Raji (cell line): Measurements from ENCODE around the gene ZNF248.

ENCODE experiments used
- POLR2A ChIP-seq: IDR thresholded peaks from 2 replicates; pipeline ENCODE4 v1.6.1; 2011; ENCODE audit warnings: low read depth, low read length, control low read depth; ENCODE audit not compliant: insufficient read depth

ZNF248 gene

GRCh38 chr10:37775612-37776011 is 81.8 kb downstream of the ZNF248 start:
- no peak for TF ChIP-seq POLR2A

GRCh38 chr10:37774351-37774750 is 83.1 kb downstream of the ZNF248 start:
- TF ChIP-seq POLR2A = no peak

- TF ChIP-seq POLR2A = no peak
These were observed 92.2 kb downstream of the ZNF248 start for GRCh38 chr10:37765216-37765615.

GRCh38 chr10:37763132-37763531 is 94.3 kb downstream of the ZNF248 start:
- TF ChIP-seq POLR2A = no peak

- TF ChIP-seq POLR2A = no peak
These were observed 95.1 kb downstream of the ZNF248 start for GRCh38 chr10:37762287-37762686.

GRCh38 chr10:37760817-37761216 is 96.6 kb downstream of the ZNF248 start:
- no peak for TF ChIP-seq POLR2A

GRCh38 chr10:37758074-37758473 is 99.3 kb downstream of the ZNF248 start:
- TF ChIP-seq POLR2A = no peak

- TF ChIP-seq POLR2A = no peak
These were observed 102.7 kb downstream of the ZNF248 start for GRCh38 chr10:37754538-37755323.

GRCh38 chr10:37752334-37752875 is 105.0 kb downstream of the ZNF248 start:
- no peak for TF ChIP-seq POLR2A

- TF ChIP-seq POLR2A = no peak
These were observed 109.2 kb downstream of the ZNF248 start for GRCh38 chr10:37748170-37748569.

GRCh38 chr10:37747081-37747480 is 110.3 kb downstream of the ZNF248 start:
- no peak for TF ChIP-seq POLR2A

- TF ChIP-seq POLR2A = no peak
These were observed 115.6 kb downstream of the ZNF248 start for GRCh38 chr10:37741831-37742230.

- TF ChIP-seq POLR2A = no peak
These were observed 118.2 kb downstream of the ZNF248 start for GRCh38 chr10:37739181-37739580.

- no peak for TF ChIP-seq POLR2A
These were observed 120.1 kb downstream of the ZNF248 start for GRCh38 chr10:37737336-37737735.

- no peak for TF ChIP-seq POLR2A
These were observed 121.3 kb downstream of the ZNF248 start for GRCh38 chr10:37736120-37736519.

GRCh38 chr10:37734971-37735370 is 122.4 kb downstream of the ZNF248 start:
- no peak for TF ChIP-seq POLR2A
